ENCODE measurements around the gene RBM19. TPM values are rescaled to one million over a fixed set of nuclear protein-coding genes. Genes with fewer than 3 reads are reported as not detected.

RBM19 gene
- total and polyA plus RNA-seq, 2 donors (not counting 1 experiment from before 2014, with no cell fraction given), result 10.5 to 16.5 TPM

- Histone ChIP-seq H3K9ac (ENCODE audit: insufficient read depth, low read length) (no peak overlapping the region), H3K79me2 (ENCODE audit: control insufficient read depth, insufficient read depth, low read length) (no peaks in the 10 kb centered on the region), H3K4me3 (replicated peaks in 1 of 4; ENCODE audit: control extremely low read depth in 1 of 4, insufficient read depth in 1 of 4, low read depth in 3 of 4, low read length in 4 of 4) (no peak overlapping the region), H3K9me3 (ENCODE audit: control insufficient read depth, insufficient read depth, low read depth, low read length) (no peaks in the 10 kb centered on the region), H3K27me3 (ENCODE audit: control insufficient read depth, insufficient read depth, low read length) (no peaks in the 10 kb centered on the region), H3K4me2 (ENCODE audit: extremely low read depth, insufficient read depth, low read length) (no peak overlapping the region), H3K36me3 (ENCODE audit: control insufficient read depth, insufficient read depth, low read length) (no peaks in the 10 kb centered on the region), H3K4me1 (ENCODE audit: control insufficient read depth, extremely low read depth, insufficient read depth, low read length) (no peaks in the 10 kb centered on the region), H3K27ac (ENCODE audit: insufficient read depth, low read length) (no peak overlapping the region), H4K20me1 (ENCODE audit: control insufficient read depth, extremely low read depth, insufficient read depth, low read length) (no peaks in the 10 kb centered on the region), H2AFZ (ENCODE audit: low read length) (no peak overlapping the region)
- DNase-seq (ENCODE audit: low read depth in 2 of 2), result no peak
- TF ChIP-seq CTCF (conservative IDR thresholded peaks at IDR 0.05 in 1 of 2, IDR thresholded peaks at IDR 0.05 in 1 of 2; ENCODE audit: low read depth in 1 of 2, low read length in 2 of 2) (no peak), EZH2 (IDR thresholded peaks at IDR 0.05; ENCODE audit: low read length, missing control alignments) (no peak)
These were observed 157.8 kb downstream of the RBM19 start for GRCh38 chr12:113808095-113808951.

- no peak overlapping the region for H2AFZ ChIP-seq (ENCODE audit: low read length)
- TF ChIP-seq CTCF (conservative IDR thresholded peaks at IDR 0.05 in 1 of 2, IDR thresholded peaks at IDR 0.05 in 1 of 2; ENCODE audit: low read depth in 1 of 2, low read length in 2 of 2) (no peak), EZH2 (IDR thresholded peaks at IDR 0.05; ENCODE audit: low read length, missing control alignments) (no peak)
- no peak overlapping the region for H3K4me3 ChIP-seq (replicated peaks in 1 of 4; ENCODE audit: control extremely low read depth in 1 of 4, insufficient read depth in 1 of 4, low read depth in 3 of 4, low read length in 4 of 4)
- no peak overlapping the region for H3K4me2 ChIP-seq (ENCODE audit: extremely low read depth, insufficient read depth, low read length)
- no peak overlapping the region for H3K9ac ChIP-seq (ENCODE audit: insufficient read depth, low read length)
- H3K9me3 ChIP-seq (ENCODE audit: control insufficient read depth, insufficient read depth, low read depth, low read length), result no peaks in the 10 kb centered on the region
- H3K27ac ChIP-seq (ENCODE audit: insufficient read depth, low read length), result no peak overlapping the region
- no peaks in the 10 kb centered on the region for H3K4me1 ChIP-seq (ENCODE audit: control insufficient read depth, extremely low read depth, insufficient read depth, low read length)
- H3K36me3 ChIP-seq (ENCODE audit: control insufficient read depth, insufficient read depth, low read length), result no peaks in the 10 kb centered on the region
- no peaks in the 10 kb centered on the region for H3K27me3 ChIP-seq (ENCODE audit: control insufficient read depth, insufficient read depth, low read length)
- H3K79me2 ChIP-seq (ENCODE audit: control insufficient read depth, insufficient read depth, low read length), result no peaks in the 10 kb centered on the region
- no peaks in the 10 kb centered on the region for H4K20me1 ChIP-seq (ENCODE audit: control insufficient read depth, extremely low read depth, insufficient read depth, low read length)
- no peak for DNase-seq (ENCODE audit: low read depth in 2 of 2)
These were observed 160.5 kb downstream of the RBM19 start for GRCh38 chr12:113805673-113806072.

- no peaks in the 10 kb centered on the region for H3K79me2 ChIP-seq (ENCODE audit: control insufficient read depth, insufficient read depth, low read length)
- no peak overlapping the region for H2AFZ ChIP-seq (ENCODE audit: low read length)
- H4K20me1 ChIP-seq (ENCODE audit: control insufficient read depth, extremely low read depth, insufficient read depth, low read length), result no peaks in the 10 kb centered on the region
- TF ChIP-seq EZH2 (IDR thresholded peaks at IDR 0.05; ENCODE audit: low read length, missing control alignments), result no peak
- no peak for TF ChIP-seq CTCF (conservative IDR thresholded peaks at IDR 0.05 in 1 of 2, IDR thresholded peaks at IDR 0.05 in 1 of 2; ENCODE audit: low read depth in 1 of 2, low read length in 2 of 2)
- H3K4me3 ChIP-seq (replicated peaks in 1 of 4; ENCODE audit: control extremely low read depth in 1 of 4, insufficient read depth in 1 of 4, low read depth in 3 of 4, low read length in 4 of 4), result no peak overlapping the region
- H3K9ac ChIP-seq (ENCODE audit: insufficient read depth, low read length), result no peak overlapping the region
- H3K9me3 ChIP-seq (ENCODE audit: control insufficient read depth, insufficient read depth, low read depth, low read length), result no peaks in the 10 kb centered on the region
- DNase-seq (ENCODE audit: low read depth in 2 of 2), result no peak
- no peaks in the 10 kb centered on the region for H3K4me1 ChIP-seq (ENCODE audit: control insufficient read depth, extremely low read depth, insufficient read depth, low read length)
- no peaks in the 10 kb centered on the region for H3K27me3 ChIP-seq (ENCODE audit: control insufficient read depth, insufficient read depth, low read length)
- no peak overlapping the region for H3K4me2 ChIP-seq (ENCODE audit: extremely low read depth, insufficient read depth, low read length)
- H3K36me3 ChIP-seq (ENCODE audit: control insufficient read depth, insufficient read depth, low read length), result no peaks in the 10 kb centered on the region
- no peak overlapping the region for H3K27ac ChIP-seq (ENCODE audit: insufficient read depth, low read length)
These were observed 161.0 kb downstream of the RBM19 start for GRCh38 chr12:113804961-113805600.
